A673 (cell line): Measurements from ENCODE around the gene NINJ2. TPM values are rescaled to one million over a fixed set of nuclear protein-coding genes. Genes with fewer than 3 reads are reported as not detected.

Source experiments
- BruUV-seq: library from RNA; stranded (reverse); fragments of 400-500 nt; replicated peaks from 2 replicates; lab custom pipeline; 2021; lab: Mats Ljungman, UMichigan
- CTCF ChIA-PET: fragments of 300-600 bp; sonication (Branson Sonifier 250); formaldehyde crosslinking; loops from one replicate; lab custom pipeline; 2022; ENCODE audit warnings: antibody characterized with exemption; lab: Charles Lee
- POLR2A ChIA-PET: fragments of 300-600 bp; sonication (Branson Sonifier 250); formaldehyde crosslinking; loops from one replicate; lab custom pipeline; 2022; ENCODE audit warnings: antibody characterized with exemption; ENCODE audit not compliant: low non-redundant PET; lab: Charles Lee
- DNase-seq: peaks from one replicate; pipeline ENCODE4 v3.0.0-alpha.2; 2015; ENCODE audit warnings: low spot score
- H3K27ac ChIP-seq: fragments of 200-600 bp; sonication (generic); 2 replicates; pipeline ENCODE4 v1.5.1; 2016; ENCODE audit warnings: mixed run types, low read depth, mild to moderate bottlenecking, mixed read lengths, antibody characterized with exemption, low read length; ENCODE audit not compliant: poor library complexity, severe bottlenecking
- H3K27me3 ChIP-seq: fragments of 200-600 bp; sonication (generic); replicated peaks from 2 replicates; pipeline ENCODE4 v1.6.1; 2017; ENCODE audit warnings: mixed run types, low read depth, mild to moderate bottlenecking, mixed read lengths, antibody characterized with exemption, low read length; ENCODE audit not compliant: insufficient read depth, poor library complexity
- H3K36me3 ChIP-seq: fragments of 200-600 bp; sonication (generic); 2 replicates; pipeline ENCODE4 v1.6.1; 2016; ENCODE audit warnings: mixed run types, mild to moderate bottlenecking, mixed read lengths, antibody characterized with exemption, low read length; ENCODE audit not compliant: insufficient read depth, poor library complexity, severe bottlenecking
- H3K4me1 ChIP-seq: fragments of 200-600 bp; sonication (generic); 2 replicates; pipeline ENCODE4 v1.6.1; 2017; ENCODE audit warnings: mixed run types, mild to moderate bottlenecking, mixed read lengths, antibody characterized with exemption, low read length; ENCODE audit not compliant: insufficient read depth, poor library complexity, severe bottlenecking
- H3K4me3 ChIP-seq: fragments of 200-600 bp; sonication (generic); 2 replicates; pipeline ENCODE4 v1.5.1; 2016; ENCODE audit warnings: low read depth, mixed run types, mild to moderate bottlenecking, mixed read lengths, low read length; ENCODE audit not compliant: poor library complexity, severe bottlenecking
- H3K9me3 ChIP-seq: fragments of 200-600 bp; sonication (generic); 2 replicates; pipeline ENCODE4 v1.6.1; 2016; ENCODE audit warnings: mixed run types, low read depth, mild to moderate bottlenecking, mixed read lengths, antibody characterized with exemption, low read length; ENCODE audit not compliant: poor library complexity, severe bottlenecking
- EZH2 ChIP-seq: fragments of 200-600 bp; sonication (generic); IDR thresholded peaks from 2 replicates; pipeline ENCODE4 v1.6.1; 2017; ENCODE audit warnings: borderline replicate concordance, low read depth, mild to moderate bottlenecking, mixed read lengths, antibody characterized with exemption, low read length; ENCODE audit not compliant: poor library complexity, severe bottlenecking
- intact Hi-C: fragments of 100-400 bp; cut with micrococcal nuclease; formaldehyde crosslinking; loops from one replicate; pipeline ENCODE4 v1.10.0; 2022; ENCODE audit not compliant: unreplicated experiment
- total RNA-seq: library from RNA; stranded (reverse); gene quantifications from 2 replicates; pipeline ENCODE4 v1.2.3, GENCODE V29; 2021
- TF ChIP-seq, protein P1 (sequence below): fragments of 300-800, 200-600 bp; sonication (generic); conservative IDR thresholded peaks from 2 replicates; pipeline ENCODE4 v1.5.1; 2017; ENCODE audit warnings: low read depth, mild to moderate bottlenecking, antibody characterized with exemption, low read length, moderate library complexity, mixed read lengths

Gene NINJ2
- total RNA-seq, 1 experiment from 2014 or later: not detected

DNA sequence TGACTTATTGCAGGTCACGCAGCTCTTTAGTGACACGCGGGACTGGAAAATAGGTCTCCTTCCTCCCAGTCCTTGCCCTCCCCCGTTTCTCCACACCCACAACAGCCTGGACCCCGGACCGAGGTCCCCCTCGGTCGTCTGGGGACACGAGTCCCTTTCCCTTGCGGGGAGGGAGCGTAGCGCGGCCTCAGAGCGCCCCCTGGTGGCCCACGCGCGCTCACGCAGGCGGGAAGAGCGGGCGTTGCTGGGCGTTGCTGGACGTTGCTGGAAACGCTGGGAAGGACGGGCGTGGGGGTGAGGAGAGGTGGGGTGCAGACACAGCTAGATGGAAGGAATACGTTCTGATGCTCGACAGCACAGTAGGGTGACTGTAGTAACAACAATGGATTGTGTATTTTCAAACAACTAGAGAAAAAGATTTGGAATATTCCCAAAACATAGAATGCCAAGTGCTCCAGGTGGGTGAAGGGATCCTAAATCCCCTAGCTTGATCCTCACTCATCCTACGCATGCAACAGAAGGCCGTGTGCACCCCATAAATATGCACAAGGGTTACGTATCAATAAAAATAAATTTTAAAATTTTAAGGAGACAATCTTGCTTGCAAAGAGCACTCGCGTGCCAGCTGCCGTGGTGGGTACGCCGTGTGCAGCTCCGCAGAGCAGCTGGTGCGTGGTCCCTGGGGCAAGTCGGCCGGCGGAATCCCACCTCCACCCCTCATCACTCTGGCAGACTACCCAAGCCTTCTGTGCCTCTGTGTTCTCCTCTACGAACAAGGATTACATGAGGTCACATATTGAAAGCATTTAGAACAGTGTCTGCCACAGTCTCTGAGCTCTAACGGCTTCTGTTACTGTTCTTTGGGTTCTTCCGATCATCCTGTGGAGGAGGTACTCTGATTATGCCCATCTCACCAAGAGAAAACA, 116.1 kb downstream of the NINJ2 start:
- Histone ChIP-seq H3K4me1 (peaks cover 6% of the 10 kb centered on the region), H3K36me3 (peaks cover under 1% of the 10 kb centered on the region), H3K27me3 (no peaks in the 10 kb centered on the region), H3K9me3 (no peaks in the 10 kb centered on the region), H3K4me3 (no peak overlapping the region), H3K27ac (no peak overlapping the region)
- intact Hi-C loops: loop anchor here (1.0 kb wide), 1 partner anchor 105 kb away; no protein-coding TSS in a partner anchor
- DNase-seq: peak; percentile 86
- CTCF ChIA-PET: interaction anchor here (0.6 to 1.2 kb wide), 3 partner anchors 88 to 105 kb away, joined by 3 to 4 read pairs (median 3); partner anchors contain the start of gene B4GALNT3
- BruUV-seq: no TSS peak
- POLR2A ChIA-PET: no interaction called here
- TF ChIP-seq, protein P1, sequence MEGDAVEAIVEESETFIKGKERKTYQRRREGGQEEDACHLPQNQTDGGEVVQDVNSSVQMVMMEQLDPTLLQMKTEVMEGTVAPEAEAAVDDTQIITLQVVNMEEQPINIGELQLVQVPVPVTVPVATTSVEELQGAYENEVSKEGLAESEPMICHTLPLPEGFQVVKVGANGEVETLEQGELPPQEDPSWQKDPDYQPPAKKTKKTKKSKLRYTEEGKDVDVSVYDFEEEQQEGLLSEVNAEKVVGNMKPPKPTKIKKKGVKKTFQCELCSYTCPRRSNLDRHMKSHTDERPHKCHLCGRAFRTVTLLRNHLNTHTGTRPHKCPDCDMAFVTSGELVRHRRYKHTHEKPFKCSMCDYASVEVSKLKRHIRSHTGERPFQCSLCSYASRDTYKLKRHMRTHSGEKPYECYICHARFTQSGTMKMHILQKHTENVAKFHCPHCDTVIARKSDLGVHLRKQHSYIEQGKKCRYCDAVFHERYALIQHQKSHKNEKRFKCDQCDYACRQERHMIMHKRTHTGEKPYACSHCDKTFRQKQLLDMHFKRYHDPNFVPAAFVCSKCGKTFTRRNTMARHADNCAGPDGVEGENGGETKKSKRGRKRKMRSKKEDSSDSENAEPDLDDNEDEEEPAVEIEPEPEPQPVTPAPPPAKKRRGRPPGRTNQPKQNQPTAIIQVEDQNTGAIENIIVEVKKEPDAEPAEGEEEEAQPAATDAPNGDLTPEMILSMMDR: peak; percentile 99
- TF ChIP-seq EZH2: no peak

DNA sequence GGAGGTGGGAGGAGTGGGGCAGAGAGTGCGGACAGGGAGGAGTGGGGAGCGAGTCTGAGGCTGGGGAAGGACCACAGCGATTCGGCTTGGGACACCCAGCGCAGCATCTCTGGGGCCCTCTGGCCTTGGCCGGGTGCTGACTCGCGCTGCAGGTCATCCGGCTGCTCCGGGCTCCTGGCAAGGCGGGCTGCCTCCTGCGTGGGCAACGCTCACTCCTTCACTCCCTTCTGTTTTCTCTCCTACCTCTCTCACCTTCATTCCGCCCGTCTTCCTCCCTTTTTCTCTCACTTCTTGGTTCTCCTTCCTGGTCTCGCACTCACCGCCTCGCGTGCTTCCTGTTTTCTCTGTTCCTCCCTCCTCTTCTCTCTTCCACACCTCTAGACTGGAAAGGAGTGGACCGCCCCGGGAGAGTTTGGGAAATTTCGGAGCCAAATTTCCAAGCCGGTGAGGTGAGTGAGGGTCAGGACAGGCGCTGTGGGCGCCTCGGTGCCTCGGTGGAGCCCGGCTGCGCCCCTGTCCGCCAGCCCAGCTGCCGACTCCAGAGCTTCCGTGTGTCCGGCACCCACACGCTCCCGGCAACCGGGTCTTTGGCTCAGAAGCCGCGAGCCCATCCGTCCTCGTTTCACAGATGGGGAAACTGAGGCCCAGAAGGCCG, 116.9 kb downstream of the NINJ2 start:
- DNase-seq: no peak
- Histone ChIP-seq H3K4me1 (peaks cover 10% of the 10 kb centered on the region), H3K27me3 (no peaks in the 10 kb centered on the region), H3K27ac (no peak overlapping the region), H3K9me3 (no peaks in the 10 kb centered on the region), H3K36me3 (no peaks in the 10 kb centered on the region), H3K4me3 (no peak overlapping the region)
- intact Hi-C loops: no loop called here
- BruUV-seq: no TSS peak
- no peak for TF ChIP-seq EZH2
- TF ChIP-seq, protein P1: no peak
- ChIA-PET CTCF (interaction anchor here (0.6 kb wide), 2 partner anchors 87 to 94 kb away, joined by 3 to 4 read pairs; partner anchors contain the start of gene B4GALNT3), POLR2A (no interaction called here)

DNA sequence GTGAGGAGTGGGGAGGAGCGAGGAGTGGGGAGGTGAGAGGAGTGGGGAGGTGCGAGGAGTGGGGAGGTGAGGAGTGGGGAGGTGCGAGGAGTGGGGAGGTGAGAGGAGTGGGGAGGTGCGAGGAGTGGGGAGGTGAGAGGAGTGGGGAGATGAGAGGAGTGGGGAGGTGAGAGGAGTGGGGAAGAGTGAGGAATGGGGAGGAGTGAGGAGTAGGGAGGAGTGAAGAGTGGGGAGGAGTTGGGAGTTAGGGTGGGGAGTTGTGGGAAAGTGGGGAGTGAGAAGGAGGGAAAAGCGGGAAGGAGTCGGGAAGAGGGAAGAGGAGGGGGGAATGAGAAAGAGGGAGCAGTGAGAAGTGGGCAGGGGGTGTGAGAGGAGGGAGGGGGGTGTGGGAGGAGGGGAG, 117.4 kb downstream of the NINJ2 start:
- Histone ChIP-seq H3K27me3 (no peaks in the 10 kb centered on the region), H3K36me3 (no peaks in the 10 kb centered on the region), H3K27ac (no peak overlapping the region), H3K9me3 (no peaks in the 10 kb centered on the region), H3K4me1 (peaks cover 10% of the 10 kb centered on the region), H3K4me3 (no peak overlapping the region)
- DNase-seq: no peak
- BruUV-seq: no TSS peak
- TF ChIP-seq, protein P1: no peak
- TF ChIP-seq EZH2: no peak
- ChIA-PET CTCF (interaction anchor here (0.8 to 1.1 kb wide), 2 partner anchors 92 to 103 kb away, joined by 4 to 5 read pairs; no protein-coding TSS in a partner anchor), POLR2A (no interaction called here)
- intact Hi-C loops: no loop called here
